Erythroblast (primary cell): ENCODE measurements around the gene CYTH3.

Experiments used
- GATA1 ChIP-seq: IDR thresholded peaks from 2 replicates; pipeline ENCODE4 v1.6.1; 2011; ENCODE audit warnings: low read depth, mild to moderate bottlenecking, control low read depth, low read length, moderate library complexity
- POLR2A ChIP-seq: IDR thresholded peaks from 2 replicates; pipeline ENCODE4 v1.6.1; 2011; ENCODE audit warnings: mild to moderate bottlenecking, low read length

DNA sequence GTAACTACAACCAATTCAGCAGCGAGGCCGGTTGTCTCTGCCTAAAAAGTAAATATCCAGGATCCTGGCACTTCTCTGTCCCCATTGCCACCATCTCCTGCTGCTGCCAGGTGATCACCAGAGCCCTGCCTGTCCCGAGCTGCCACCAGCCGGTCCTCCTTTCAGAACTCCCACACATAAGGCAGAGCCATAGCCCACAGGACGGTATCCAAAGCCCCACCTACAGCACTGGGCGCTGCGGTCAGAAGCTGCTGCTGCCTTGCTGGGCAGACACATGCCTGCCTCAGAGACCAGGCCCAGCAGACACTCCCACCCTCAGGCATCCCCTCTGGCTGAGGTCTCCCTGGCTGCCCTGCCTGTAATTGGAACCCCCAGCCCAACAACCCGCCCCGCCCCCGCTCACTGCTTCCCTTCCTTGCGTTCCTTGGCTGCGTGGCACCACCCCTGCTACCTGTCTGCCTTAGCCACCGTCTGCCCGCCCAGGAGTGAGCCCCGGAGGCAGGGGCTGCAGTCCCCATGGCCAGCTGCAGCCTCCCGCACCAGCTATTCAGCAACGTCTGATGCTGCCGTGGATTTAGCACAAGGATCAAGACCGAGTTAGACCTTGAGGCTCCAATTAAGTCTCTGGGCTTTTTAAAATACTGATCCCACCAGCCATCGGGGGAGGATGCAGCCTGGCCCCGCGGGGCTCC lies 100.7 kb downstream of the CYTH3 start:
- TF ChIP-seq POLR2A = no peak
- no peak for TF ChIP-seq GATA1
